VCaP (cell line): Measurements from ENCODE around the gene LRG1.

Source experiments
- H3K27ac ChIP-seq: fragments of 450-650 bp; 2 replicates; pipeline ENCODE4 v1.5.1; 2017
- TF ChIP-seq, protein P1 (sequence below): fragments of 450-650 bp; conservative IDR thresholded peaks from 2 replicates; pipeline ENCODE4 v1.5.1; 2017; ENCODE audit warnings: mild to moderate bottlenecking, moderate library complexity

The LRG1 gene

GRCh38 chr19:4525563-4526002, 14.3 kb downstream of the LRG1 start:
- TF ChIP-seq, protein P1, sequence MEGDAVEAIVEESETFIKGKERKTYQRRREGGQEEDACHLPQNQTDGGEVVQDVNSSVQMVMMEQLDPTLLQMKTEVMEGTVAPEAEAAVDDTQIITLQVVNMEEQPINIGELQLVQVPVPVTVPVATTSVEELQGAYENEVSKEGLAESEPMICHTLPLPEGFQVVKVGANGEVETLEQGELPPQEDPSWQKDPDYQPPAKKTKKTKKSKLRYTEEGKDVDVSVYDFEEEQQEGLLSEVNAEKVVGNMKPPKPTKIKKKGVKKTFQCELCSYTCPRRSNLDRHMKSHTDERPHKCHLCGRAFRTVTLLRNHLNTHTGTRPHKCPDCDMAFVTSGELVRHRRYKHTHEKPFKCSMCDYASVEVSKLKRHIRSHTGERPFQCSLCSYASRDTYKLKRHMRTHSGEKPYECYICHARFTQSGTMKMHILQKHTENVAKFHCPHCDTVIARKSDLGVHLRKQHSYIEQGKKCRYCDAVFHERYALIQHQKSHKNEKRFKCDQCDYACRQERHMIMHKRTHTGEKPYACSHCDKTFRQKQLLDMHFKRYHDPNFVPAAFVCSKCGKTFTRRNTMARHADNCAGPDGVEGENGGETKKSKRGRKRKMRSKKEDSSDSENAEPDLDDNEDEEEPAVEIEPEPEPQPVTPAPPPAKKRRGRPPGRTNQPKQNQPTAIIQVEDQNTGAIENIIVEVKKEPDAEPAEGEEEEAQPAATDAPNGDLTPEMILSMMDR = no peak
- H3K27ac ChIP-seq = no peak overlapping the region

DNA sequence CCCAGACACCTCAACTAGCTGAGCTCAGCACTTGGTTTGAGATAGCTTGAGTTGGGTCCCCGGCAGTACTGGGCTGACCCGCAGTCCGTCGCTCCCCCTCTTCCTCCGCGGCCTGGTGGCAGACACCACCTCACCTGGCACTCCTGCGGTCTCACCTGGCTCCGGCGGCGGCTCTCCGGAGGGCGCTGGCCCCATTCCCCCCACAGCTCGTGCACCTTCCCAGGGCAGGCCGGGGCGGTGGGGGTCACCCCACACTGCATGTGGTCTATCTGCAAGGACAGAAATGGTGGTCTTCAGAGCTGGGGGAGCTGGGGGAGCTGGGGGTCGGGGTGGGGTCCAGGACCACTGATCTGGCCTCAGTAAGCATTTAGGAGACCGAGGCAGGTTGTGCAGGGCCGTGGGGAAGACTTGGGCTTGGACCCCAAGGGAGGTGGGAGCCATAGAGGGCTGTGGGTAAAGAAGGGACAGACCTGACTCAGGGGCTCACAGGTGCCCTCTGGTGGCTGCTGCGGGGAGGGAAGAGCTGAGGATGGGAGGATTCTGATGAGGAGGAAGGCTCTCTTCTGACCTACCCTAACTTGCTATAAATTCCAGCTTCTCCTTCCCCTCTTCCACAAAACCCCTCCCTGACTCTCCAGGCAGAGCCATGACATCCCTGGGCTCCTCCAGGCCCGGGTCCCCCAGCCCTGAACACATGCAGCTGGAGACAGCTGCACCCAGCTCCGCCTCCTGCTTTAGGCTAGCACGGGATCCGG, 14.9 kb downstream of the LRG1 start:
- H3K27ac ChIP-seq = no peak overlapping the region
- TF ChIP-seq, protein P1 = peak; percentile 74

GRCh38 chr19:4523306-4524110, 16.3 kb downstream of the LRG1 start:
- H3K27ac ChIP-seq = no peak overlapping the region
- TF ChIP-seq, protein P1 = peak; percentile 66

DNA sequence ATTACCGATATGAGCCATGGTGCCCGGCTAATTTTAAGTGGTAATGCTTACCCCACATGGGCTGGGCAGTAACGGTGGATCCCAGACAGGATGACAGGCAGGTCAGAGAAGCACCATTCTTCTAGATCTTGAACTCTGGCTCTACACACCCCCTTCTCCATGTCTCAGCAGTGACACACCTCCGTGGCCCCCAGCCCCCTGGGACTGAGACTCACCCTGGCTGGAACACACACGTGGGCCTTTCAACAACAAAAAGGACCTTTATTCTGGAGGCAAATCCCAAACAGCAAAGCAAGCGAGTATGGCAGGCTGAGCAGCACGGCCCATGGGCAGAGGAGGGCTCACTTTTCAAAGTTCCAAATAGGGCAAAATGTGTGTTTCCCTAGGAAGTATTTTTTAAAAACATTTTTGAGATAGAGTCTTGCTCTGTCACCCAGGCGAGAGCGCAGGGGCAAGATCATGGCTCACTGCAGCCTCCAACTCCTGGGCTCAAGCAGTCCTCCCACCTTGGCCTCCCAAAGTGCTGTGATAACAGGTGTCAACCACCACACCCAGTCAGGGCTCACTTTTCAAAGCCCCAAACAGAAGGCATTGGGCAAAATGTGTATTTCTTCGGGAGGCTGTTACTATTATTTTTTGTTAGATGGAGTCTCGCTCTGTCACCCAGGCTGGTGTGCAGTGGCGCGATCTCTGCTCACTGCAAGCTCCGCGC, 17.4 kb downstream of the LRG1 start:
- no peak overlapping the region for H3K27ac ChIP-seq
- TF ChIP-seq, protein P1 = no peak

GRCh38 chr19:4521888-4522242, 18.0 kb downstream of the LRG1 start:
- TF ChIP-seq, protein P1 = no peak
- no peak overlapping the region for H3K27ac ChIP-seq

- TF ChIP-seq, protein P1 = no peak
- H3K27ac ChIP-seq = no peak overlapping the region
Observed at GRCh38 chr19:4521170-4521887, 18.5 kb downstream of the LRG1 start.
